ENCODE measurements around the gene ZNF821.
"Not testable (repeated sequence)": the region's sequence is repeated elsewhere in the genome, so short reads cannot be mapped to it uniquely, and the experiment has no call there.

ZNF821 gene

GRCh38 chr16:71903608-71904007, 19.6 kb upstream of the ZNF821 start:
- no peak for DNase-seq (ENCODE audit: extremely low read depth in 1 of 2, low read depth in 1 of 2)

DNA sequence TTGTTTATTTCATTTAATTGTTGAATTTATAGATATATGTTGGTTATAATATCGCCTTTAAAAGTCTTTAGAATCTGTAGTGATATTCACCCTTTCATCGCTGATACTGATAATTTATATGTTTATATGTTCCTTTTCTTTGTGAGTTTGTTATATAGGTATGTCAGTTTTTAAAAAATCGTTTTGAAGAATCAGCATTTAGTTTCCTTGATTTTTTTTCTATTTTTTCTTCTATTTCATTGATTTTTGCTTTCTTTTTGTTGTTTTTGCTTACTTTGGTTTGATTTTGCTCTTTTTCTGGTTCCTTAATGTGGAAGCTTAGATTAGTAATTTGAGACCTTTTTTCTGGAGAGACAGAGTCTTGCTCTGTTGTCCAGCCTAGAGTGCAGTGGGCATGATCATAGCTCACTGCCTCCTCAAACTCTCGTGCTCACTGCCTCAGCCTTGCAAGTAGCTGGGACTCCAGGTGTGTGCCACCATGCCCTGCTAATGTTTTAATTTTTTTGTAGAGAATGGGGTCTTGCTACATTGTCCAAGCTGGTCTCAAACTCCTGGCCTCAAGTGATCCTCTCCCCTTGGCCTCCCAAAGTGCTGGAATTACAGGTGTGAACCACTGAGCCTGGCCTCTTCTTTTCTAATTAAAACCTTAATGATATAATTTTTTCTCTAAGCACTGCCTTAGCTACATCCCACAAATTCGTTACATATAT, 18.8 kb upstream of the ZNF821 start:
- no peak for DNase-seq (ENCODE audit: extremely low read depth in 1 of 2, low read depth in 1 of 2)

GRCh38 chr16:71899171-71899570, 15.2 kb upstream of the ZNF821 start:
- no peak for DNase-seq (ENCODE audit: extremely low read depth in 1 of 2, low read depth in 1 of 2)

DNA sequence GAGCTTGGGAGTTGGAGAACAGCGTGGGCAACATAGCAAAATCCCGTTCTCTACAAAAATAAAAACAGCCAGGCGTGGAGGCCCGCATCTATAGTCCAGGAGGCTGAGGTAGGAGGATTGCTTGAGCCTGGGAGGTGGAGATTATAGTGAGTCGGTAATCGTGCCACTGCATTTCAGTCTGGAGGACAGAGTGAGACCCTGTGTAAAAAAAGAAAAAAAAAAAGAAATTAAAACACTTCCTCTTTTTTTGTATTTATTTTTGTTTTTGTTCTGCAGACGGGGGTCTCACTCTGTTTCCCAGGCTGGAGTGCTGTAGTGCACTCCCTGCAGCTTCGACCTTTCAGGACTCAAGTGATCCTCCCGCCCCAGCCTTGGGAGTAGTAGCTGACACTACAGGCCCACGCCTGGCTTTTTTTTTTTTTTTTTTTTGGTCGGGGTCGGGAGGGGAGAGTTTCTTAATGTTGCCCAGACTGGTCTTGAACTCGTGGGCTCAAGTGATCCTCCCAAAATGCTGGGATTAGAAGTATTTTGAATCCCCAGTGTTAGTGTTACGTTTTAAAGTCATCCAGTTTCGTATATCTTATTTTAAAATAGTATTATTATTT, 12.9 kb upstream of the ZNF821 start:
- no peak for DNase-seq (ENCODE audit: extremely low read depth in 1 of 2, low read depth in 1 of 2)

GRCh38 chr16:71895679-71896365, 11.8 kb upstream of the ZNF821 start:
- peak in 1 of 2 donors; percentile 27 for DNase-seq (ENCODE audit: extremely low read depth in 1 of 2, low read depth in 1 of 2)

GRCh38 chr16:71894921-71895678, 11.1 kb upstream of the ZNF821 start, which contains the start of gene IST1:
TSS of gene IST1 (plus strand) at chr16:71895531. CDS start at chr16:71915641, 20,110 bp downstream.
- DNase-seq (ENCODE audit: extremely low read depth in 1 of 2, low read depth in 1 of 2), result peak; percentile 97

- no peak for DNase-seq (ENCODE audit: extremely low read depth in 1 of 2, low read depth in 1 of 2)
Observed at GRCh38 chr16:71894229-71894920, 10.4 kb upstream of the ZNF821 start.

DNA sequence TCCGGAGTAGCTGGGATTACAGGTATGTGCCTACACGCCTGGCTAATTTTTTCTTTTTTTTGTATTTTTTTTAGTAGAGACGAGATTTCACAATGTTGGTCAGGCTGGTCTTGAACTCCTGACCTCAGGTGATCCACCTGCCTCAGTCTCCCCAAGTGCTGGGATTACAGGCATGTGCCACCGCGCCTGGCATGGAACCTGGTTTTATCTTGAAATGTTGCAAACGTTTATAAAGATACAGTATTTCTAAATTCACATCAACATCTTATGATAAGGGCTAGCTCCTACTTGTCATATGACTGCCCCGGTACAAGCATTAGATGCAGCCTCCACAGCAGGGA, 9.9 kb upstream of the ZNF821 start:
- DNase-seq (ENCODE audit: extremely low read depth in 1 of 2, low read depth in 1 of 2), result no peak

GRCh38 chr16:71889147-71889546, 5.2 kb upstream of the ZNF821 start:
- DNase-seq (ENCODE audit: extremely low read depth in 1 of 2, low read depth in 1 of 2), result no peak

- DNase-seq (ENCODE audit: extremely low read depth in 1 of 2, low read depth in 1 of 2), result no peak
Observed at GRCh38 chr16:71885261-71885650, 1.3 kb upstream of the ZNF821 start.

- DNase-seq (ENCODE audit: extremely low read depth in 1 of 2, low read depth in 1 of 2), result peak; percentile 14 to 25
Observed at GRCh38 chr16:71883168-71883848, 674 bp downstream of the ZNF821 start.

GRCh38 chr16:71882505-71883167, 1.3 kb downstream of the ZNF821 start:
- peak in 1 of 2 donors; percentile 61 for DNase-seq (ENCODE audit: extremely low read depth in 1 of 2, low read depth in 1 of 2)

DNA sequence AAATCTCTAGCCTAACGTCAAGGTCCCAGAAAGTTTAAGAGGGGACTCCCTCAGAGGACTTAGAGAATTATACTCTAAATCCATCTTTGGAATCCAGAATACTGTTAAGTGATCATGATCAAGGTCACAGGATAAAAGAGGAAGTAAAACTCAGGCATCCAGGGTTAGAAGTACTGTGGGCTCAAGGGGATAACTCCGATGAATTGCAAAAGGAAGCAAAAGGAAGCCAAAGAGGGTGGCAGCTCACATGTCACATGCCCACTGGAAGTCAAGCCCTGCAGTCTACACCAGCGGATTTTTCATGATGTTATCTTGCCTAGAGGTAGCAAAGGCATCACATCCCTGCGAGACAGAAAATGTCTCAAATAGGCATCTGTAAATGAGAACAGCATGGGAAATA, 3.8 kb downstream of the ZNF821 start:
- no peak for DNase-seq (ENCODE audit: extremely low read depth in 1 of 2, low read depth in 1 of 2)

- no peak for DNase-seq (ENCODE audit: extremely low read depth in 1 of 2, low read depth in 1 of 2)
Observed at GRCh38 chr16:71878911-71879310, 5.1 kb downstream of the ZNF821 start.

DNA sequence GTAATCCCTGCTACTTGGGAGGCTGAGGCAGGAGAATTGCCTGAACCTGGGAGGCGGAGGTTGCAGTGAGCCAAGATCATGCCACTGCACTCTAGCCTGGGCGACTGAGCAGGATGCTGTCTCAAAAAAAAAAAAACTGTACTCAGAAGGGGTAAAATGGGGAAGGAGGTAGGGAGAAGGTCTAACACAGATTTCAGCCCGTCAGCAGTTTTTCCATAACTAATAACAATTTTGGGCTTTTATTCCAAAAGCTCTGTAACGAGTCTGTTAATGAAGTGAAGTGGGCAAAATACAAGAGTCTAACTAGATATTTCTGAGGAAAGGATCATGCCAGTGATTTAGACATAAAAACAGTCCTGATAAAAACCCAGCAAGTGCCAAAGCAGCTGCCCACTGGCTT, 10.8 kb downstream of the ZNF821 start:
- DNase-seq (ENCODE audit: extremely low read depth in 1 of 2, low read depth in 1 of 2), result no peak

- DNase-seq (ENCODE audit: extremely low read depth in 1 of 2, low read depth in 1 of 2), result no peak
Observed at GRCh38 chr16:71870818-71871217, 13.2 kb downstream of the ZNF821 start.

- DNase-seq (ENCODE audit: extremely low read depth in 1 of 2, low read depth in 1 of 2), result no peak
Observed at GRCh38 chr16:71869089-71869488, 14.9 kb downstream of the ZNF821 start.

DNA sequence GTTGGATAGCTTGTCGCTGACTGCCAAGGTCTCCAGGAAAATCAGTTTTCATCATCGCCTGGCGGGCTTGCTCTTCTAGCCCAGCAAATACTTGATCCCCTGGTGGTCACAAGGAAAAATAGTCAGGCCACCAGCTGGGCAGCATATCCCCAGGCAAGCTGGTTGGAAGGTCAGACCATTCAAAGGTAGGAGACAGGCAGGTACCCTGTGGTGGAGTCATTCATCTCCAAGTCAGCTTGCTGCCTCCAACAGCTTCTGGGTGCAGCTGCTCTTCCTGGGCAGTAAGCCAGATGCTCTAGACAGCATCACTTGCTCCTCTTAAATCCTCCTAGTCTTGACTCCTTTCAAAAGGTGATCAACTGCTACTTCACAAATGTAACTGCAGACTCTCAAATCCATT, 16.0 kb downstream of the ZNF821 start:
- DNase-seq (ENCODE audit: extremely low read depth in 1 of 2, low read depth in 1 of 2), result no peak

DNA sequence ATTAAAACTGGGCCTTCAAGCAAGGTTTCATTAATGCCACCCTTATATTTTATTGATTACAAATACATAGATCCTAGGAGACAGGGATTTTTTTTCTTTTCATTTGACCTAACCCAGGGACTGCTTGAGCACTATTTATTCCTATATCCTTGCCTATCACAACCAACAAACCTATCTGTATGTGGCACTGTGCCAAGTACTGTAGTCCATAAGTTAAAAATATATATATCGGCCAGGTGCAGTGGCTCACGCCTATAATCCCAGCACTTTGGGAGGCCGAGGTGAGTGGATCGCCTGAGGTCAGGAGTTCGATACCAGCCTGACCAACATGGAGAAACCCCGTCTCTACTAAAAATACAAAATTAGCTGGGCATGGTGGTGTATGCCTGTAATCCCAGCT, 16.8 kb downstream of the ZNF821 start:
- DNase-seq (ENCODE audit: extremely low read depth in 1 of 2, low read depth in 1 of 2), result not testable (repeated sequence)

Data from stimulated activated CD8-positive, alpha-beta memory T cell treated with anti-CD3 and anti-CD28 coated beads, Interleukin-7, amount 100 ng/mL, for 48 hours (primary cell).